Hepatocyte (in vitro differentiated cells): ENCODE results near the gene CCDC201.

Source experiments
- EZH2 ChIP-seq: fragments of 200-600 bp; sonication (generic); IDR thresholded peaks from 2 replicates; pipeline ENCODE4 v1.6.1; 2016; ENCODE audit warnings: antibody characterized with exemption, mild to moderate bottlenecking, borderline replicate concordance
- EZH2phosphoT487 ChIP-seq: fragments of 200-600 bp; sonication (generic); IDR thresholded peaks from one replicate; pipeline ENCODE4 v1.6.1; 2018; ENCODE audit warnings: antibody characterized with exemption, mild to moderate bottlenecking, low read depth, moderate library complexity; ENCODE audit not compliant: unreplicated experiment, severe bottlenecking
- TF ChIP-seq, protein P1 (sequence below): fragments of 200-600 bp; sonication (generic); IDR thresholded peaks from 2 replicates; pipeline ENCODE4 v1.5.1; 2016; ENCODE audit warnings: antibody characterized with exemption, mild to moderate bottlenecking; ENCODE audit not compliant: poor library complexity

DNA sequence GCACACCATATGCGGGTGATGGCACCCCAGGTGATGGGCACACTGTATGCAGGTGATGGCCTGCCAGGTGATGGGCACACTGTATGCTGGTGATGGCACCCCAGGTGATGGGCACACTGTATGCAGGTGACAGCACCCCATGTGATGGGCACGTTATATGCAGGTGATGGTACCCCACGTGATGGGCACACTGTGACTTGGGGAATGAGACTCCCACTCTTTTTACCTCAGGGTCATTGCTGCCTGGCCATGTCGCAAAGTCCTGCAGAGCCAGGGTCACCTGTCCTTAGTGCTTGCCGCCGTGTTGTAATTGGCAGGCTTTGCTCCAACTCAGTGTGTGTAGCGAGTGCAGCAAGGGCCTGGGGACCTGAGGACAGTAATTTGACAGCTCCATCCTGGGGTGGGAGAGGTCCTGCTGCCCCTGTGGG lies 7.6 kb upstream of the CCDC201 start:
- TF ChIP-seq, protein P1, sequence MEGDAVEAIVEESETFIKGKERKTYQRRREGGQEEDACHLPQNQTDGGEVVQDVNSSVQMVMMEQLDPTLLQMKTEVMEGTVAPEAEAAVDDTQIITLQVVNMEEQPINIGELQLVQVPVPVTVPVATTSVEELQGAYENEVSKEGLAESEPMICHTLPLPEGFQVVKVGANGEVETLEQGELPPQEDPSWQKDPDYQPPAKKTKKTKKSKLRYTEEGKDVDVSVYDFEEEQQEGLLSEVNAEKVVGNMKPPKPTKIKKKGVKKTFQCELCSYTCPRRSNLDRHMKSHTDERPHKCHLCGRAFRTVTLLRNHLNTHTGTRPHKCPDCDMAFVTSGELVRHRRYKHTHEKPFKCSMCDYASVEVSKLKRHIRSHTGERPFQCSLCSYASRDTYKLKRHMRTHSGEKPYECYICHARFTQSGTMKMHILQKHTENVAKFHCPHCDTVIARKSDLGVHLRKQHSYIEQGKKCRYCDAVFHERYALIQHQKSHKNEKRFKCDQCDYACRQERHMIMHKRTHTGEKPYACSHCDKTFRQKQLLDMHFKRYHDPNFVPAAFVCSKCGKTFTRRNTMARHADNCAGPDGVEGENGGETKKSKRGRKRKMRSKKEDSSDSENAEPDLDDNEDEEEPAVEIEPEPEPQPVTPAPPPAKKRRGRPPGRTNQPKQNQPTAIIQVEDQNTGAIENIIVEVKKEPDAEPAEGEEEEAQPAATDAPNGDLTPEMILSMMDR: no peak
- TF ChIP-seq EZH2: no peak
- TF ChIP-seq EZH2phosphoT487: no peak
